Vagina (tissue), 2 donors: ENCODE data around the gene RPS28.

Experiments used
- POLR2A ChIP-seq, 2 donors: fragments of 450-650 bp; IDR thresholded peaks; one replicate each; pipeline ENCODE4 v1.6.1; 2017; ENCODE audit warnings: antibody characterized with exemption in 2 of 2, mild to moderate bottlenecking in 2 of 2, moderate library complexity in 2 of 2
- TF ChIP-seq, protein P1 (sequence below), 3 experiments: fragments of 450-650 bp in 2 of 3; fragments of 200-600 bp in 1 of 3; sonication (generic) in 1 of 3; IDR thresholded peaks; one replicate each; pipeline ENCODE4 v1.5.1; 2017 to 2019; ENCODE audit warnings: antibody characterized with exemption in 3 of 3, mild to moderate bottlenecking in 2 of 3, moderate library complexity in 2 of 3

DNA sequence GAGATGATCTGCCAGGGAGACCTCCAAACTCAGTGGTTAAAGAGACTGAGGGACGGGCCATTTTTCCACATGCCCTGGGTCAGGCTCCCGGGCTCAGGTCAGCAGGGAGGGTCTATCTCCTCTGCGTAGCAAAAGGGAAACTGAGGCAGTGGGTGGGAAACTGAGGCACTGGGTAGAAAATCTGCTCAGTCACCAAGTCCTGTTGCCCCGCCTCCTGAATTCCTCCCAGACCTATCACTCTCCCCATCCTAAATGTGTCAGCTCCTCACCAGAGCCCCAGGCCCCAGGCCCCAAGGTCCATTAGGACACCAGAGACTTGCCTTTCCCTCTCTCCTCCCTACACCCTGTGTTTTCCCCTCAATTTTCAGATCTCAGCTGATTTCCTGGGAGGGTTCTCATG lies 15.5 kb upstream of the RPS28 start:
- TF ChIP-seq, protein P1, sequence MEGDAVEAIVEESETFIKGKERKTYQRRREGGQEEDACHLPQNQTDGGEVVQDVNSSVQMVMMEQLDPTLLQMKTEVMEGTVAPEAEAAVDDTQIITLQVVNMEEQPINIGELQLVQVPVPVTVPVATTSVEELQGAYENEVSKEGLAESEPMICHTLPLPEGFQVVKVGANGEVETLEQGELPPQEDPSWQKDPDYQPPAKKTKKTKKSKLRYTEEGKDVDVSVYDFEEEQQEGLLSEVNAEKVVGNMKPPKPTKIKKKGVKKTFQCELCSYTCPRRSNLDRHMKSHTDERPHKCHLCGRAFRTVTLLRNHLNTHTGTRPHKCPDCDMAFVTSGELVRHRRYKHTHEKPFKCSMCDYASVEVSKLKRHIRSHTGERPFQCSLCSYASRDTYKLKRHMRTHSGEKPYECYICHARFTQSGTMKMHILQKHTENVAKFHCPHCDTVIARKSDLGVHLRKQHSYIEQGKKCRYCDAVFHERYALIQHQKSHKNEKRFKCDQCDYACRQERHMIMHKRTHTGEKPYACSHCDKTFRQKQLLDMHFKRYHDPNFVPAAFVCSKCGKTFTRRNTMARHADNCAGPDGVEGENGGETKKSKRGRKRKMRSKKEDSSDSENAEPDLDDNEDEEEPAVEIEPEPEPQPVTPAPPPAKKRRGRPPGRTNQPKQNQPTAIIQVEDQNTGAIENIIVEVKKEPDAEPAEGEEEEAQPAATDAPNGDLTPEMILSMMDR (IDR thresholded peaks at IDR 0.05): no peak
- no peak for TF ChIP-seq POLR2A (IDR thresholded peaks at IDR 0.05)
